A549 (cell line): Measurements from ENCODE around the gene TIMM50. TPM values are rescaled to one million over a fixed set of nuclear protein-coding genes. Genes with fewer than 3 reads are reported as not detected.

Experiments
- ATAC-seq, 2 experiments: fragments of 200-7000 bp in 1 of 2; fragments of >200 bp in 1 of 2; cut with Nextera tagmentation in 1 of 2; cut with Tn5 transposase in 1 of 2; 3 replicates each; pipeline versions ENCODE4 v1.8.0 to v1.9.1; 2018 to 2020; ENCODE audit warnings: mild to moderate bottlenecking in 1 of 2, moderate library complexity in 1 of 2
- CTCF ChIA-PET: fragments of 300-600 bp; sonication (Branson Sonifier 250); formaldehyde crosslinking; extraction: SDS; loops from one replicate; lab custom pipeline; 2021; ENCODE audit warnings: antibody characterized with exemption, inconsistent platforms; lab: Yijun Ruan, JAX
- POLR2A ChIA-PET: fragments of 350-600 bp; formaldehyde crosslinking; extraction: SDS; loops from one replicate; lab custom pipeline; 2021; ENCODE audit warnings: antibody characterized with exemption, inconsistent platforms; lab: Yijun Ruan, JAX
- DNase-seq, 2 experiments: peaks; one replicate each; pipeline versions ENCODE4 v3.0.0 to v3.0.0-alpha.2; 2011 to 2016; ENCODE audit warnings: low read depth in 1 of 2, low spot score in 1 of 2
- FAIRE-seq: peaks from 2 replicates; lab custom pipeline; 2011; peaks lifted over from hg19 to GRCh38; lab: Jason Lieb, UNC
- H3K27ac ChIP-seq, 2 experiments: fragments of >200 bp; sonication (Bioruptor Twin); formaldehyde crosslinking; 3 replicates each; pipeline ENCODE4 v1.5.1; 2016 to 2017
- H3K4me1 ChIP-seq: fragments of >200 bp; sonication (Bioruptor Twin); formaldehyde crosslinking; 3 replicates; pipeline ENCODE4 v1.6.1; 2016
- H3K4me2 ChIP-seq: fragments of >200 bp; sonication (Bioruptor Twin); formaldehyde crosslinking; 3 replicates; pipeline ENCODE4 v1.6.1; 2016
- H3K4me3 ChIP-seq: fragments of >200 bp; sonication (Bioruptor Twin); formaldehyde crosslinking; 3 replicates; pipeline ENCODE4 v1.5.1; 2016
- H3K9me3 ChIP-seq: fragments of >200 bp; sonication (Bioruptor Twin); formaldehyde crosslinking; 3 replicates; pipeline ENCODE4 v1.6.1; 2016
- CBX8 ChIP-seq: fragments of 200-600 bp; sonication (generic); IDR thresholded peaks from 2 replicates; pipeline ENCODE4 v1.6.1; 2016
- CEBPB ChIP-seq, 2 experiments: fragments of >200 bp in 1 of 2; sonication (Bioruptor Twin) in 1 of 2; formaldehyde crosslinking in 1 of 2; IDR thresholded peaks; 2 replicates each; pipeline ENCODE4 v1.6.1; 2012 to 2016
- CHD4 ChIP-seq: fragments of 200-600 bp; sonication (generic); IDR thresholded peaks from 2 replicates; pipeline ENCODE4 v1.6.1; 2016; ENCODE audit warnings: antibody characterized with exemption, mild to moderate bottlenecking, borderline replicate concordance
- E2F6 ChIP-seq: IDR thresholded peaks from 2 replicates; pipeline ENCODE4 v1.6.1; 2012; ENCODE audit warnings: low read depth, borderline replicate concordance
- EHF ChIP-seq: fragments of 250-450 bp; sonication (Bioruptor Pico); IDR thresholded peaks from 2 replicates; pipeline ENCODE4 v1.5.0; 2020; ENCODE audit warnings: mild to moderate bottlenecking
- ELK1 ChIP-seq: fragments of 150-350 bp; IDR thresholded peaks from 2 replicates; pipeline ENCODE4 v1.6.1; 2014; ENCODE audit warnings: low read depth, mild to moderate bottlenecking, low read length
- ESRRA ChIP-seq: fragments of 150-350 bp; IDR thresholded peaks from 2 replicates; pipeline ENCODE4 v1.6.1; 2014; ENCODE audit warnings: mild to moderate bottlenecking, low read length, borderline replicate concordance
- FOSL2 ChIP-seq, 2 experiments: fragments of 450-650 bp in 1 of 2; fragments of >200 bp in 1 of 2; sonication (Bioruptor Twin) in 1 of 2; formaldehyde crosslinking; IDR thresholded peaks; 2 replicates each; pipeline versions ENCODE4 v1.5.0 to v1.6.1; 2016 to 2020; ENCODE audit warnings: mild to moderate bottlenecking in 1 of 2, moderate library complexity in 1 of 2
- GATA3 ChIP-seq: IDR thresholded peaks from 2 replicates; pipeline ENCODE4 v1.6.1; 2012; ENCODE audit warnings: borderline replicate concordance
- HOXA7 ChIP-seq: fragments of 250-450 bp; sonication (Bioruptor Pico); IDR thresholded peaks from 2 replicates; pipeline ENCODE4 v1.5.0; 2020; ENCODE audit warnings: mild to moderate bottlenecking, moderate library complexity
- MAX ChIP-seq: IDR thresholded peaks from 2 replicates; pipeline ENCODE4 v1.6.1; 2012
- MYC ChIP-seq: IDR thresholded peaks from 2 replicates; pipeline ENCODE4 v1.6.1; 2012; ENCODE audit warnings: mild to moderate bottlenecking, inconsistent platforms, low read length, improper control_type of control experiment, borderline replicate concordance
- NR3C1 ChIP-seq: fragments of >200 bp; sonication (Bioruptor Twin); formaldehyde crosslinking; IDR thresholded peaks from 3 replicates; pipeline ENCODE4 v1.6.1; 2017
- RCOR1 ChIP-seq: fragments of 150-350 bp; IDR thresholded peaks from 2 replicates; pipeline ENCODE4 v1.6.1; 2014; ENCODE audit warnings: antibody characterized with exemption, low read length, low read depth
- REST ChIP-seq: fragments of 200-600 bp; sonication (generic); IDR thresholded peaks from 2 replicates; pipeline ENCODE4 v1.6.1; 2016; ENCODE audit warnings: antibody characterized with exemption, mild to moderate bottlenecking, moderate library complexity
- RFX5 ChIP-seq: fragments of 450-650 bp; IDR thresholded peaks from 2 replicates; pipeline ENCODE4 v1.7.1; 2014; ENCODE audit warnings: antibody characterized with exemption, mild to moderate bottlenecking, moderate library complexity
- SMC3 ChIP-seq: fragments of >200 bp; sonication (Bioruptor Twin); formaldehyde crosslinking; IDR thresholded peaks from 3 replicates; pipeline ENCODE4 v1.6.1; 2018; ENCODE audit warnings: inconsistent platforms
- TP53 ChIP-seq: fragments of 250-450 bp; sonication (Bioruptor Pico); IDR thresholded peaks from 2 replicates; pipeline ENCODE4 v1.5.0; 2021; ENCODE audit warnings: mild to moderate bottlenecking, moderate library complexity
- ZC3H11A ChIP-seq: fragments of 450-650 bp; IDR thresholded peaks from 2 replicates; pipeline ENCODE4 v1.6.1; 2014; ENCODE audit warnings: antibody characterized with exemption, mild to moderate bottlenecking
- ZFP36 ChIP-seq: fragments of 450-650 bp; IDR thresholded peaks from 2 replicates; pipeline ENCODE4 v1.6.1; 2014; ENCODE audit warnings: borderline replicate concordance; ENCODE audit not compliant: partially characterized antibody
- ZNF302 ChIP-seq: fragments of 250-450 bp; sonication (Bioruptor Pico); IDR thresholded peaks from 2 replicates; pipeline ENCODE4 v1.9.0; 2021; ENCODE audit warnings: inconsistent platforms, mild to moderate bottlenecking, moderate library complexity
- WGBS: methylation state at CpG from one replicate; pipeline ENCODE4 v1.1.6; 2017; ENCODE audit errors: missing lambda C conversion rate; 5-methylcytosine and 5-hydroxymethylcytosine counted together
- polyA plus RNA-seq, 4 experiments: library from polyadenylated mRNA; depleted of rRNA in 3 of 4; stranded (reverse); fragments of >200 nt; fragmentation: RNase III in 1 of 4; extraction: RNeasy Plus Mini Kit Qiagen cat#74134 plus additional on column Dnase treatment in 1 of 4; gene quantifications; 2 replicates in 3 of 4; 3 replicates in 1 of 4; pipeline ENCODE4 v1.2.3, GENCODE V29; 2011 to 2017
- TF ChIP-seq, protein P1 (sequence below): IDR thresholded peaks from 2 replicates; pipeline ENCODE4 v1.6.1; 2012

The TIMM50 gene
- polyA plus RNA-seq, 2 of the 4 experiments (the other 2 are of a cell fraction) = 204 to 234 TPM

GRCh38 chr19:39438270-39438934 is 42.2 kb upstream of the TIMM50 start:
- CTCF ChIA-PET = interaction anchor here (0.6 to 14.2 kb wide), 17 partner anchors 10 to 462 kb away, joined by 3 to 279 read pairs (median 15); partner anchors contain the start of genes EID2, EID2B and PLEKHG2
- TF ChIP-seq CEBPB (IDR thresholded peaks at IDR 0.05) = peak; percentile 77 to 86
- no peak for TF ChIP-seq FOSL2 (IDR thresholded peaks at IDR 0.05)
- peak; percentile 39; the same call in 1 of the 2 replicates for TF ChIP-seq FOSL2 (CRISPR knock-in tag; IDR thresholded peaks at IDR 0.05)
- TF ChIP-seq ZC3H11A = peak; percentile 69; the same call in 1 of the 2 replicates
- TF ChIP-seq ZNF302 = no peak
- POLR2A ChIA-PET = interaction anchor here (0.8 to 1.2 kb wide), 3 partner anchors 10 to 47 kb away, joined by 3 to 5 read pairs (median 4); partner anchors contain the start of genes MED29 and PAF1
- no peak for FAIRE-seq
- no peak for ATAC-seq
- H3K9me3 ChIP-seq = no peaks in the 10 kb centered on the region
- H3K27ac ChIP-seq = peak overlapping the region; percentile 56 to 68; a peak in 5 of 6 replicates
- 68% methylated on average over 9 of the region's 9 CpGs for WGBS
- H3K4me2 ChIP-seq = peak overlapping the region; percentile 31
- DNase-seq = no peak
- H3K4me1 ChIP-seq = peaks cover 44% of the 10 kb centered on the region
- H3K4me3 ChIP-seq = no peak overlapping the region

DNA sequence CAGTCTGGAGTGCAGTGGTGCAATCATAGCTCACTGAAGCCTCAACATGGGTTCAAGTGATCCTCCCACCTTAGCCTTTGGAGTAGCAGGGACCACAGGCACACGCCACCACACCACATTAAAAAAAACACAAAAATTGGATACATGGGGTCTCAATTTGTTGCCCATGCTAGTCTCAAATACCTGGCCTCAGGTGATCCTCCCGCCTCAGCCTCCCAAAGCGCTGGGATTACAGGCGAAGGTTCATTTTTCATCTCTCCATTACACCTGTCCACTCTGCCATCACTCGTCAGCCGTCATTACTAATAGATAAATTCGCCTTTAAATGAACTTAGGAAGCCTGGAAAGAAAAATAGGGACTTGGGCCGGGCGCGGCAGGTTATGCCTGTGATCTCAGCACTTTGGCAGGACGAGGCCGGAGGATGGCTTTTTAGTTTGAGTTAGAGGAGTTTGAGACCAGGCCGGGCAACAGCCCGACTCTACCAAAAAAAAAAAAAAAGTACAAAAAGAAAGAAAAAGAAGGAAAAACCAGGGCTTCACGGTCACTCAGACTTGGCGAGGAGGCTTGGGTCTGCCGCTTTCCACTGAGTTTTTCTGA is 35.9 kb upstream of the TIMM50 start:
- Histone ChIP-seq H3K9me3 (no peaks in the 10 kb centered on the region), H3K27ac (peak overlapping the region; percentile 86 to 90), H3K4me2 (peak overlapping the region; percentile 77), H3K4me3 (peak overlapping the region; percentile 80), H3K4me1 (peaks cover 34% of the 10 kb centered on the region)
- DNase-seq = no peak
- WGBS = 3% methylated on average over 17 of the region's 17 CpGs
- ChIA-PET CTCF (interaction anchor here (0.6 to 14.2 kb wide), 16 partner anchors 9 to 588 kb away, joined by 3 to 279 read pairs (median 3); partner anchors contain the start of genes EID2B and RPS16), POLR2A (interaction anchor here (0.7 to 2.9 kb wide), 24 partner anchors 9 to 389 kb away, joined by 3 to 124 read pairs (median 5); partner anchors contain the start of genes DYRK1B, EID2, EID2B and MED29)
- TF ChIP-seq MYC = no peak
- TF ChIP-seq TP53 = no peak
- 0 out of 2 replicates have a peak, but pooled peaks have one; percentile 44 for TF ChIP-seq CHD4
- TF ChIP-seq NR3C1 = no peak
- TF ChIP-seq GATA3 = 0 out of 2 replicates have a peak, but pooled peaks have one; percentile 18
- no peak for TF ChIP-seq MAX
- FAIRE-seq = no peak
- peak in 1 of 2 experiments; percentile 1; a peak in 3 of 6 replicates for ATAC-seq

GRCh38 chr19:39445196-39446111 is 35.2 kb upstream of the TIMM50 start, which contains the start of gene SUPT5H:
TSS of gene SUPT5H (plus strand) at chr19:39445582. CDS start at chr19:39445891, 309 bp downstream.
- Histone ChIP-seq H3K4me1 (peaks cover 28% of the 10 kb centered on the region), H3K9me3 (no peaks in the 10 kb centered on the region), H3K27ac (peak within 1 kb of the TSS; percentile 86 to 90), H3K4me3 (peak within 1 kb of the TSS; percentile 80), H3K4me2 (peak within 1 kb of the TSS; percentile 77)
- ATAC-seq (peak; percentile 94 to 97), FAIRE-seq (peak; percentile 98), DNase-seq (peak; percentile 100)
- ChIA-PET POLR2A (interaction anchor here (0.6 to 2.9 kb wide), 26 partner anchors 8 to 389 kb away, joined by 3 to 124 read pairs (median 5); partner anchors contain the start of genes DYRK1B, EID2, EID2B and MED29), CTCF (interaction anchor here (0.6 to 14.2 kb wide), 14 partner anchors 10 to 226 kb away, joined by 3 to 279 read pairs (median 4); partner anchors contain the start of genes EID2, EID2B and RPS16)
- WGBS = 2% methylated on average over 68 of the region's 68 CpGs
- TF ChIP-seq ZFP36 (no peak), RFX5 (no peak), HOXA7 (CRISPR knock-in tag) (0 out of 2 replicates have a peak, but pooled peaks have one; percentile 44), REST (peak; percentile 99), EHF (CRISPR knock-in tag) (0 out of 2 replicates have a peak, but pooled peaks have one; percentile 76), ESRRA (no peak; the same call in 1 of the 2 replicates), E2F6 (peak; percentile 94), SMC3 (no peak; the same call in 2 of the 3 replicates), CBX8 (no peak), ELK1 (no peak), RCOR1 (no peak)
- TF ChIP-seq, protein P1, sequence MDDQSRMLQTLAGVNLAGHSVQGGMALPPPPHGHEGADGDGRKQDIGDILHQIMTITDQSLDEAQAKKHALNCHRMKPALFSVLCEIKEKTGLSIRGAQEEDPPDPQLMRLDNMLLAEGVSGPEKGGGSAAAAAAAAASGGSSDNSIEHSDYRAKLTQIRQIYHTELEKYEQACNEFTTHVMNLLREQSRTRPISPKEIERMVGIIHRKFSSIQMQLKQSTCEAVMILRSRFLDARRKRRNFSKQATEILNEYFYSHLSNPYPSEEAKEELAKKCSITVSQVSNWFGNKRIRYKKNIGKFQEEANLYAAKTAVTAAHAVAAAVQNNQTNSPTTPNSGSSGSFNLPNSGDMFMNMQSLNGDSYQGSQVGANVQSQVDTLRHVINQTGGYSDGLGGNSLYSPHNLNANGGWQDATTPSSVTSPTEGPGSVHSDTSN = peak; percentile 81
